ENCODE results near the gene ETNK2. TPM values are rescaled to one million over a fixed set of nuclear protein-coding genes. Genes with fewer than 3 reads are reported as not detected.

ETNK2 gene
- total and polyA plus RNA-seq, 2 experiments from 2014 or later: 51.1 to 71.9 TPM

- no peak overlapping the region for H2AFZ ChIP-seq
- peaks cover 3% of the 10 kb centered on the region for H3K4me1 ChIP-seq (ENCODE audit: insufficient read depth)
- H4K20me1 ChIP-seq (ENCODE audit: insufficient read depth, poor library complexity, severe bottlenecking): no peaks in the 10 kb centered on the region
- H3K36me3 ChIP-seq (replicated peaks; ENCODE audit: insufficient read depth, low read depth): no peaks in the 10 kb centered on the region
- H3K4me3 ChIP-seq: no peak overlapping the region
- no peaks in the 10 kb centered on the region for H3K79me2 ChIP-seq
- DNase-seq (ENCODE audit: low spot score): no peak
- H3K27me3 ChIP-seq: peaks cover 4% of the 10 kb centered on the region
- H3K9me2 ChIP-seq (replicated peaks; ENCODE audit: insufficient read depth): no peaks in the 10 kb centered on the region
- no peaks in the 10 kb centered on the region for H3K9me3 ChIP-seq (ENCODE audit: low read depth)
- H3K4me2 ChIP-seq: no peak overlapping the region
- WGBS (ENCODE audit: low lambda C conversion rate, missing lambda C conversion rate): 86% methylated on average over 3 of the region's 3 CpGs
- TF ChIP-seq CTCF (IDR thresholded peaks at IDR 0.05; ENCODE audit: poor library complexity): no peak
- no peak overlapping the region for H3K27ac ChIP-seq
Measured at GRCh38 chr1:204170494-204171155, 18.8 kb upstream of the ETNK2 start.

- H3K79me2 ChIP-seq: no peaks in the 10 kb centered on the region
- DNase-seq (ENCODE audit: low spot score): no peak
- no peaks in the 10 kb centered on the region for H4K20me1 ChIP-seq (ENCODE audit: insufficient read depth, poor library complexity, severe bottlenecking)
- H3K4me1 ChIP-seq (ENCODE audit: insufficient read depth): peaks cover 3% of the 10 kb centered on the region
- 86% methylated on average over 4 of the region's 4 CpGs for WGBS (ENCODE audit: low lambda C conversion rate, missing lambda C conversion rate)
- H3K27ac ChIP-seq: no peak overlapping the region
- TF ChIP-seq CTCF (IDR thresholded peaks at IDR 0.05; ENCODE audit: poor library complexity): no peak
- no peak for TF ChIP-seq EZH2 (IDR thresholded peaks at IDR 0.05; ENCODE audit: borderline replicate concordance)
- TF ChIP-seq EZH2phosphoT487 (IDR thresholded peaks at IDR 0.05; ENCODE audit: low read depth, severe bottlenecking, unreplicated experiment): no peak
- no peaks in the 10 kb centered on the region for H3K9me3 ChIP-seq (ENCODE audit: low read depth)
- no peak overlapping the region for H3K4me3 ChIP-seq
- H2AFZ ChIP-seq: no peak overlapping the region
- H3K9me2 ChIP-seq (replicated peaks; ENCODE audit: insufficient read depth): no peaks in the 10 kb centered on the region
- no peak overlapping the region for H3K4me2 ChIP-seq
- H3K27me3 ChIP-seq: peaks cover 2% of the 10 kb centered on the region
- H3K36me3 ChIP-seq (replicated peaks; ENCODE audit: insufficient read depth, low read depth): no peaks in the 10 kb centered on the region
Measured at GRCh38 chr1:204169858-204170257, 18.0 kb upstream of the ETNK2 start.

GRCh38 chr1:204167730-204168129 is 15.9 kb upstream of the ETNK2 start:
- WGBS (ENCODE audit: low lambda C conversion rate, missing lambda C conversion rate): 95% methylated on average over 5 of the region's 5 CpGs
- no peaks in the 10 kb centered on the region for H4K20me1 ChIP-seq (ENCODE audit: insufficient read depth, poor library complexity, severe bottlenecking)
- no peak overlapping the region for H3K4me3 ChIP-seq
- no peak for DNase-seq (ENCODE audit: low spot score)
- H3K27ac ChIP-seq: no peak overlapping the region
- TF ChIP-seq CTCF (IDR thresholded peaks at IDR 0.05; ENCODE audit: poor library complexity) (no peak), EZH2phosphoT487 (IDR thresholded peaks at IDR 0.05; ENCODE audit: low read depth, severe bottlenecking, unreplicated experiment) (no peak), EZH2 (IDR thresholded peaks at IDR 0.05; ENCODE audit: borderline replicate concordance) (no peak)
- H3K27me3 ChIP-seq: no peaks in the 10 kb centered on the region
- H3K9me2 ChIP-seq (replicated peaks; ENCODE audit: insufficient read depth): no peaks in the 10 kb centered on the region
- H3K4me1 ChIP-seq (ENCODE audit: insufficient read depth): peaks cover 3% of the 10 kb centered on the region
- H2AFZ ChIP-seq: no peak overlapping the region
- H3K9me3 ChIP-seq (ENCODE audit: low read depth): no peaks in the 10 kb centered on the region
- H3K36me3 ChIP-seq (replicated peaks; ENCODE audit: insufficient read depth, low read depth): no peaks in the 10 kb centered on the region
- H3K4me2 ChIP-seq: no peak overlapping the region
- H3K79me2 ChIP-seq: no peaks in the 10 kb centered on the region
